Left ventricle myocardium inferior (tissue), 1 donor: ENCODE measurements around the gene PMAIP1. TPM values are rescaled to one million over a fixed set of nuclear protein-coding genes. Genes with fewer than 3 reads are reported as not detected.
A peak's percentile ranks its signal among the peaks of the same experiment; 100 is the strongest.
"Not testable (repeated sequence)": the region's sequence is repeated elsewhere in the genome, so short reads cannot be mapped to it uniquely, and the experiment has no call there.

Experiments used
- DNase-seq: peaks from one replicate; pipeline ENCODE4 v3.0.0-alpha.2; 2020
- H3K27ac ChIP-seq: fragments of 200-600 bp; replicated peaks from 2 replicates; pipeline ENCODE4 v1.8.0; 2021
- H3K27me3 ChIP-seq: fragments of 200-600 bp; 2 replicates; pipeline ENCODE4 v1.8.0; 2021; ENCODE audit warnings: low read depth
- H3K36me3 ChIP-seq: fragments of 200-600 bp; 2 replicates; pipeline ENCODE4 v1.8.0; 2021
- H3K4me1 ChIP-seq: fragments of 200-600 bp; 2 replicates; pipeline ENCODE4 v1.8.0; 2021
- H3K4me3 ChIP-seq: fragments of 200-600 bp; 2 replicates; pipeline ENCODE4 v1.8.0; 2021; ENCODE audit warnings: mild to moderate bottlenecking, moderate library complexity
- H3K9me3 ChIP-seq: fragments of 200-600 bp; replicated peaks from 2 replicates; pipeline ENCODE4 v1.8.0; 2021
- CTCF ChIP-seq: fragments of 200-600 bp; IDR thresholded peaks from 2 replicates; pipeline ENCODE4 v1.8.0; 2021; ENCODE audit warnings: antibody characterized with exemption, mild to moderate bottlenecking, borderline replicate concordance
- intact Hi-C: fragments of 100-400 bp; cut with micrococcal nuclease; formaldehyde crosslinking; loops from one replicate; pipeline ENCODE4 v1.11.0; 2022
- long read RNA-seq: library from polyadenylated mRNA; unstranded; transcript quantifications from one replicate; pipeline ENCODE4 v2.0.0, GENCODE V29; 2021
- total RNA-seq: library from RNA; stranded (reverse); fragmentation: NEBNext Ultra II Directional; extraction: Animal tissue kit (Norgen Biotek cat#: 25700); gene quantifications from one replicate; pipeline ENCODE4 v1.2.1, GENCODE V29; 2021
- donor health status: DM: no; HTN: yes; CAD: no; lungs with severe emphysema.

Gene PMAIP1
- total RNA-seq: 0.58 TPM
- long read RNA-seq: 0 reads

- H3K4me3 ChIP-seq: peak within 1 kb of the TSS; percentile 75
- H3K27ac ChIP-seq: peak within 1 kb of the TSS; percentile 85
- DNase-seq: peak; percentile 83
- H3K9me3 ChIP-seq: no peaks in the 10 kb centered on the region
- peaks cover 72% of the 10 kb centered on the region for H3K27me3 ChIP-seq
- H3K4me1 ChIP-seq: peaks cover 36% of the 10 kb centered on the region
- no peaks in the 10 kb centered on the region for H3K36me3 ChIP-seq
- no peak for TF ChIP-seq CTCF
- intact Hi-C loops: no loop called here
Observed at GRCh38 chr18:59899298-59900221, at the start of gene PMAIP1. PMAIP1 (plus strand) TSS chr18:59899996; CDS start chr18:59900178, 182 bp downstream.

GRCh38 chr18:59851784-59852399 is 47.9 kb upstream of the PMAIP1 start:
- no peak for DNase-seq
- H3K4me1 ChIP-seq: no peaks in the 10 kb centered on the region
- no peaks in the 10 kb centered on the region for H3K9me3 ChIP-seq
- no peaks in the 10 kb centered on the region for H3K36me3 ChIP-seq
- no peak for TF ChIP-seq CTCF
- intact Hi-C loops: no loop called here
- no peak overlapping the region for H3K4me3 ChIP-seq
- peaks cover 4% of the 10 kb centered on the region for H3K27me3 ChIP-seq
- no peak overlapping the region for H3K27ac ChIP-seq

GRCh38 chr18:59852548-59852947 is 47.2 kb upstream of the PMAIP1 start:
- peaks cover 7% of the 10 kb centered on the region for H3K27me3 ChIP-seq
- no peaks in the 10 kb centered on the region for H3K36me3 ChIP-seq
- no peak for DNase-seq
- no peaks in the 10 kb centered on the region for H3K9me3 ChIP-seq
- intact Hi-C loops: no loop called here
- no peak overlapping the region for H3K27ac ChIP-seq
- H3K4me3 ChIP-seq: no peak overlapping the region
- no peak for TF ChIP-seq CTCF
- H3K4me1 ChIP-seq: no peaks in the 10 kb centered on the region

GRCh38 chr18:59853380-59853779 is 46.4 kb upstream of the PMAIP1 start:
- intact Hi-C loops: no loop called here
- DNase-seq: no peak
- H3K36me3 ChIP-seq: no peaks in the 10 kb centered on the region
- no peak for TF ChIP-seq CTCF
- H3K4me3 ChIP-seq: no peak overlapping the region
- no peak overlapping the region for H3K27ac ChIP-seq
- H3K4me1 ChIP-seq: no peaks in the 10 kb centered on the region
- peaks cover 13% of the 10 kb centered on the region for H3K27me3 ChIP-seq
- H3K9me3 ChIP-seq: no peaks in the 10 kb centered on the region

- H3K27me3 ChIP-seq: peaks cover 19% of the 10 kb centered on the region
- H3K36me3 ChIP-seq, H3K9me3 ChIP-seq, H3K4me3 ChIP-seq, intact Hi-C loops, H3K4me1 ChIP-seq, H3K27ac ChIP-seq, DNase-seq: not testable (repeated sequence)
Observed at GRCh38 chr18:59853988-59854387, 45.8 kb upstream of the PMAIP1 start.

- no peaks in the 10 kb centered on the region for H3K36me3 ChIP-seq
- no peaks in the 10 kb centered on the region for H3K9me3 ChIP-seq
- intact Hi-C loops: no loop called here
- no peak overlapping the region for H3K27ac ChIP-seq
- no peak overlapping the region for H3K4me3 ChIP-seq
- DNase-seq: no peak
- H3K27me3 ChIP-seq: peaks cover 73% of the 10 kb centered on the region
- H3K4me1 ChIP-seq: no peaks in the 10 kb centered on the region
- no peak for TF ChIP-seq CTCF
Observed at GRCh38 chr18:59861009-59861408, 38.8 kb upstream of the PMAIP1 start.
